HG03066 (cell line): ENCODE data around the gene FAM110A.
"Not testable (repeated sequence)": the region's sequence is repeated elsewhere in the genome, so short reads cannot be mapped to it uniquely, and the experiment has no call there.

Experiments
- ATAC-seq: cut with Tn5 transposase; IDR thresholded peaks from one replicate; pipeline ENCODE4 v1.9.1; 2021; ENCODE audit warnings: low read depth; ENCODE audit not compliant: unreplicated experiment

FAM110A gene

GRCh38 chr20:841568-842546, 8.3 kb downstream of the FAM110A start:
- no peak for ATAC-seq

- no peak for ATAC-seq
Measured at GRCh38 chr20:842547-842940, 9.0 kb downstream of the FAM110A start.

GRCh38 chr20:843912-844311, 10.4 kb downstream of the FAM110A start:
- no peak for ATAC-seq

GRCh38 chr20:844473-845225, 11.1 kb downstream of the FAM110A start:
- ATAC-seq = peak; percentile 91

- ATAC-seq = no peak
Measured at GRCh38 chr20:845226-845868, 11.8 kb downstream of the FAM110A start.

- ATAC-seq = no peak
Measured at GRCh38 chr20:845941-846893, 12.7 kb downstream of the FAM110A start.

- ATAC-seq = no peak
Measured at GRCh38 chr20:846894-847278, 13.4 kb downstream of the FAM110A start.

- ATAC-seq = no peak
Measured at GRCh38 chr20:848193-848592, 14.7 kb downstream of the FAM110A start.

- not testable (repeated sequence) for ATAC-seq
Measured at GRCh38 chr20:848731-849130, 15.2 kb downstream of the FAM110A start.

- ATAC-seq = no peak
Measured at GRCh38 chr20:853406-853996, 20.0 kb downstream of the FAM110A start.

- no peak for ATAC-seq
Measured at GRCh38 chr20:854601-855000, 21.1 kb downstream of the FAM110A start.

GRCh38 chr20:855466-856360, 22.2 kb downstream of the FAM110A start:
- no peak for ATAC-seq

- no peak for ATAC-seq
Measured at GRCh38 chr20:856361-856775, 22.9 kb downstream of the FAM110A start.

- ATAC-seq = no peak
Measured at GRCh38 chr20:858011-858410, 24.5 kb downstream of the FAM110A start.

GRCh38 chr20:859751-860231, 26.3 kb downstream of the FAM110A start:
- ATAC-seq = no peak

GRCh38 chr20:860891-861290, 27.4 kb downstream of the FAM110A start:
- no peak for ATAC-seq

- ATAC-seq = no peak
Measured at GRCh38 chr20:865440-865839, 31.9 kb downstream of the FAM110A start.

GRCh38 chr20:868279-868678, 34.8 kb downstream of the FAM110A start:
- no peak for ATAC-seq
